ENCODE data around the gene XRCC4. TPM values are rescaled to one million over a fixed set of nuclear protein-coding genes. Genes with fewer than 3 reads are reported as not detected.

Gene XRCC4
- total and polyA plus RNA-seq, 4 donors = 2.3 to 4.9 (median 3.0) TPM

GRCh38 chr5:83035373-83036100 is 41.8 kb upstream of the XRCC4 start:
- Histone ChIP-seq H3K27ac (ENCODE audit: low read depth in 1 of 2, low read length in 2 of 2) (no peak overlapping the region), H3K9ac (ENCODE audit: low read depth in 1 of 2, low read length in 2 of 2) (no peak overlapping the region), H3K27me3 (ENCODE audit: control insufficient read depth in 4 of 4, insufficient read depth in 4 of 4, low read length in 3 of 4) (no peaks in the 10 kb centered on the region), H3K4me1 (ENCODE audit: control insufficient read depth in 4 of 4, insufficient read depth in 4 of 4, low read length in 3 of 4) (no peaks in the 10 kb centered on the region), H3K9me3 (ENCODE audit: control insufficient read depth in 4 of 4, low read length in 3 of 4) (no peaks in the 10 kb centered on the region), H3K36me3 (ENCODE audit: control insufficient read depth in 4 of 4, insufficient read depth in 3 of 4, low read depth in 1 of 4, low read length in 3 of 4) (no peaks in the 10 kb centered on the region), H3K4me3 (ENCODE audit: low read depth in 1 of 3, low read length in 3 of 3) (no peak overlapping the region)
- no peak for TF ChIP-seq MAX (IDR thresholded peaks at IDR 0.05)
- no peak for TF ChIP-seq HNF4A (conservative IDR thresholded peaks at IDR 0.05)
- TF ChIP-seq RXRA (IDR thresholded peaks at IDR 0.05) = no peak
- no peak for TF ChIP-seq EGR1 (IDR thresholded peaks at IDR 0.05; ENCODE audit: low read depth in 2 of 2)
- TF ChIP-seq ATF3 (IDR thresholded peaks at IDR 0.05) = no peak
- TF ChIP-seq JUND (IDR thresholded peaks at IDR 0.05) = no peak
- TF ChIP-seq GABPA (IDR thresholded peaks at IDR 0.05 in 1 of 2, conservative IDR thresholded peaks at IDR 0.05 in 1 of 2) = no peak
- no peak for TF ChIP-seq CTCF (IDR thresholded peaks at IDR 0.05; ENCODE audit: low read depth, low read length, missing input control)
- no peak for TF ChIP-seq REST (IDR thresholded peaks at IDR 0.05)
- no peak for TF ChIP-seq HNF4G (IDR thresholded peaks at IDR 0.05)
- TF ChIP-seq NR2F2 (IDR thresholded peaks at IDR 0.05) = no peak
- WGBS = 77% methylated on average over 5 of the region's 5 CpGs
- DNase-seq (ENCODE audit: low spot score) = no peak

- H3K9ac ChIP-seq (ENCODE audit: low read depth in 1 of 2, low read length in 2 of 2) = no peak overlapping the region
- no peak overlapping the region for H3K27ac ChIP-seq (ENCODE audit: low read depth in 1 of 2, low read length in 2 of 2)
- no peaks in the 10 kb centered on the region for H3K9me3 ChIP-seq (ENCODE audit: control insufficient read depth in 4 of 4, low read length in 3 of 4)
- H3K27me3 ChIP-seq (ENCODE audit: control insufficient read depth in 4 of 4, insufficient read depth in 4 of 4, low read length in 3 of 4) = no peaks in the 10 kb centered on the region
- no peak for DNase-seq (ENCODE audit: low spot score)
- H3K36me3 ChIP-seq (ENCODE audit: control insufficient read depth in 4 of 4, insufficient read depth in 3 of 4, low read depth in 1 of 4, low read length in 3 of 4) = no peaks in the 10 kb centered on the region
- H3K4me1 ChIP-seq (ENCODE audit: control insufficient read depth in 4 of 4, insufficient read depth in 4 of 4, low read length in 3 of 4) = no peaks in the 10 kb centered on the region
- no peak overlapping the region for H3K4me3 ChIP-seq (ENCODE audit: low read depth in 1 of 3, low read length in 3 of 3)
- 79% methylated on average over 4 of the region's 4 CpGs for WGBS
- TF ChIP-seq TAF1 (conservative IDR thresholded peaks at IDR 0.05) (no peak), RAD21 (IDR thresholded peaks at IDR 0.05) (no peak), ATF3 (IDR thresholded peaks at IDR 0.05) (no peak), FOXA2 (IDR thresholded peaks at IDR 0.05) (no peak), GABPA (IDR thresholded peaks at IDR 0.05 in 1 of 2, conservative IDR thresholded peaks at IDR 0.05 in 1 of 2) (no peak), ZBTB33 (IDR thresholded peaks at IDR 0.05) (no peak), JUND (IDR thresholded peaks at IDR 0.05) (no peak), SP1 (IDR thresholded peaks at IDR 0.05) (no peak), FOXA1 (IDR thresholded peaks at IDR 0.05) (no peak), CTCF (IDR thresholded peaks at IDR 0.05; ENCODE audit: low read depth, low read length, missing input control) (no peak), NR2F2 (IDR thresholded peaks at IDR 0.05) (no peak), MAX (IDR thresholded peaks at IDR 0.05) (no peak), YY1 (IDR thresholded peaks at IDR 0.05) (no peak), HNF4G (IDR thresholded peaks at IDR 0.05) (no peak)
Measured at GRCh38 chr5:83036991-83037575, 40.3 kb upstream of the XRCC4 start.
